ENCODE results near the gene C9.

Gene C9

DNA sequence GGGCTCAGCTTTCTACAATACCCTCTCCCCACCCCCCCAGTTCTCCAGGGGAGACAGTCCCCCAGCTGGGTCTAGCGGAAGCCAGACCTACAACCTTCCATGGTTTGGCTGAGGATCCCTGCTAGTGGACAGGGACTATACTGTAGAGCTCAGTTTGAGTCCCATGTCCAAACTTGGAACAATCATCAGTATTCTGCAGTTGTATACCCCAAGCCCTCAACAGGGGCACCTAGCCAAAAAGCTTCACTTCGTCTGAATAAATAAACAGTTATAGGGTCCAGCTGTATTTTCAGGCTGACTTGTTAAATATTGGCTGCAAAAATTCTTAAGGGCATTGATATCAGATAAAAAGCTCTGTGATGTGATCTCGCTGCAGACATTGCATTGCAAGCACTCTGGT lies 15.4 kb upstream of the C9 start:
- H3K4me2 ChIP-seq, result no peak overlapping the region
- no peak overlapping the region for H2AFZ ChIP-seq (ENCODE audit: low read depth)
- no peaks in the 10 kb centered on the region for H3K27me3 ChIP-seq (ENCODE audit: insufficient read depth, low read depth)
- H3K79me2 ChIP-seq (ENCODE audit: insufficient read depth, low read depth), result no peaks in the 10 kb centered on the region
- no peaks in the 10 kb centered on the region for H3K36me3 ChIP-seq (ENCODE audit: insufficient read depth)
- no peak overlapping the region for H3K9ac ChIP-seq
- no peaks in the 10 kb centered on the region for H4K20me1 ChIP-seq (ENCODE audit: insufficient read depth)
- H3K4me1 ChIP-seq (ENCODE audit: low read depth, poor library complexity, severe bottlenecking), result peaks cover 11% of the 10 kb centered on the region
- TF ChIP-seq CTCF (conservative IDR thresholded peaks at IDR 0.05; ENCODE audit: low read depth, low read length), result no peak
- no peak overlapping the region for H3K4me3 ChIP-seq (IDR thresholded peaks at IDR 0.05; ENCODE audit: insufficient read depth, low read depth, low read length)
- no peak overlapping the region for H3K27ac ChIP-seq

- Histone ChIP-seq H3K9ac (no peak overlapping the region), H3K4me2 (no peak overlapping the region), H3K27me3 (ENCODE audit: insufficient read depth, low read depth) (no peaks in the 10 kb centered on the region), H4K20me1 (ENCODE audit: insufficient read depth) (no peaks in the 10 kb centered on the region), H3K79me2 (ENCODE audit: insufficient read depth, low read depth) (no peaks in the 10 kb centered on the region), H3K27ac (no peak overlapping the region), H3K4me1 (ENCODE audit: low read depth, poor library complexity, severe bottlenecking) (peaks cover 2% of the 10 kb centered on the region), H3K4me3 (IDR thresholded peaks at IDR 0.05; ENCODE audit: insufficient read depth, low read depth, low read length) (no peak overlapping the region), H2AFZ (ENCODE audit: low read depth) (no peak overlapping the region), H3K36me3 (ENCODE audit: insufficient read depth) (no peaks in the 10 kb centered on the region)
- TF ChIP-seq CTCF (conservative IDR thresholded peaks at IDR 0.05; ENCODE audit: low read depth, low read length), result no peak
These were observed 13.3 kb upstream of the C9 start for GRCh38 chr5:39377613-39378012.

DNA sequence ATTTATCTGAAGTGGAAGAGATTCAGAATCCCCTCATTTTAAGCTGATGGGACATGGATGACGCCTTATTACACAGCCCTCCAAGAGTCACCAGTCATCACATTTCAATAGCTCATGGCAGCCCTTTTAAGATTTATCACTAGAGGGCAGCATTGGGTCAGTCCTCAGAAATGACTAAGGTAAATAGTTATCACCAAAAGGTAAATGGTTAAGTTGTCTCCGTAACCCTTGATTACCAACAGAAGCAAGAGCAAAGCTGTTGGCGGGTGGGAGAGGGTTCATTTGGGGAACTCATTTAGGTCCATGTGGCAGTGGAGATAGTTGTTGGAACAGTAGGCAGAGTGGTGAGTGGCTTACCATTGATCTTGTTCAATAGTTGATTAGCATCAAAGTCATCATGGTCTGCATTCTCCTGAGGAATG lies 12.0 kb upstream of the C9 start:
- Histone ChIP-seq H3K27ac (no peak overlapping the region), H3K4me1 (ENCODE audit: low read depth, poor library complexity, severe bottlenecking) (peaks cover 6% of the 10 kb centered on the region), H3K9ac (no peak overlapping the region), H3K4me3 (IDR thresholded peaks at IDR 0.05; ENCODE audit: insufficient read depth, low read depth, low read length) (no peak overlapping the region), H3K27me3 (ENCODE audit: insufficient read depth, low read depth) (no peaks in the 10 kb centered on the region), H4K20me1 (ENCODE audit: insufficient read depth) (no peaks in the 10 kb centered on the region), H3K79me2 (ENCODE audit: insufficient read depth, low read depth) (no peaks in the 10 kb centered on the region), H2AFZ (ENCODE audit: low read depth) (0 out of 2 replicates have a peak overlapping the region, but pooled peaks have one; percentile 5), H3K4me2 (no peak overlapping the region), H3K36me3 (ENCODE audit: insufficient read depth) (no peaks in the 10 kb centered on the region)
- TF ChIP-seq CTCF (conservative IDR thresholded peaks at IDR 0.05; ENCODE audit: low read depth, low read length), result peak; percentile 88

DNA sequence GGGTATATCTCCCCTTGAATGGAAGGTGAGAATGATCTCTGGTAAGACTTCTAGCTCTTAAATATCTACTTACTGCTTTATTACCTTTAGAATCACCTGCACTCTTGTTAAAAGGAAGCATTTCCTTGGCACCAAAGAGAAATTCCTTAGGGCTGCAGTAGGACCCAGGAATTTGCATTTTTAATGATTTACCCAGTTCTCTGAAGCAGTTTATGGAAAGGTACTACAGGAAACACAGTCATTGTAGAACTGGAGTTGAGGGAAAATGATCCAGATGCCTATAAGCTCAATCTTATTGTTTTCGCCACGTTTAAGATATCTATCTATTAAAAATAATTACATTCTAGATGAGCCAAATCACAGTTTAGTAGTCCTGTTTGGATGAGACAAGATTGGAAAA lies 9.5 kb upstream of the C9 start:
- Histone ChIP-seq H3K79me2 (ENCODE audit: insufficient read depth, low read depth) (no peaks in the 10 kb centered on the region), H3K27me3 (ENCODE audit: insufficient read depth, low read depth) (peaks cover under 1% of the 10 kb centered on the region; the same call in 1 of the 2 replicates), H2AFZ (ENCODE audit: low read depth) (no peak overlapping the region), H3K4me1 (ENCODE audit: low read depth, poor library complexity, severe bottlenecking) (peaks cover 6% of the 10 kb centered on the region), H3K27ac (no peak overlapping the region), H3K9ac (no peak overlapping the region), H3K36me3 (ENCODE audit: insufficient read depth) (no peaks in the 10 kb centered on the region), H3K4me3 (IDR thresholded peaks at IDR 0.05; ENCODE audit: insufficient read depth, low read depth, low read length) (no peak overlapping the region), H3K4me2 (no peak overlapping the region), H4K20me1 (ENCODE audit: insufficient read depth) (no peaks in the 10 kb centered on the region)
- no peak for TF ChIP-seq CTCF (conservative IDR thresholded peaks at IDR 0.05; ENCODE audit: low read depth, low read length)

GRCh38 chr5:39371367-39371635 lies 7.0 kb upstream of the C9 start:
- Histone ChIP-seq H4K20me1 (ENCODE audit: insufficient read depth) (no peaks in the 10 kb centered on the region), H3K27ac (no peak overlapping the region), H3K4me3 (IDR thresholded peaks at IDR 0.05; ENCODE audit: insufficient read depth, low read depth, low read length) (no peak overlapping the region), H3K36me3 (ENCODE audit: insufficient read depth) (no peaks in the 10 kb centered on the region), H3K79me2 (ENCODE audit: insufficient read depth, low read depth) (no peaks in the 10 kb centered on the region), H2AFZ (ENCODE audit: low read depth) (no peak overlapping the region), H3K4me2 (no peak overlapping the region), H3K9ac (no peak overlapping the region), H3K27me3 (ENCODE audit: insufficient read depth, low read depth) (peaks cover 3% of the 10 kb centered on the region; the same call in 1 of the 2 replicates), H3K4me1 (ENCODE audit: low read depth, poor library complexity, severe bottlenecking) (peaks cover 6% of the 10 kb centered on the region)
- TF ChIP-seq CTCF (conservative IDR thresholded peaks at IDR 0.05; ENCODE audit: low read depth, low read length), result no peak
